Hematopoietic multipotent progenitor cell treated with erythropoietin and hydrocortisone succinate and interleukin-3 and kit ligand, for 8 days (in vitro differentiated cells): ENCODE results near the gene MAP4.

Source experiments
- DNase-seq: peaks from one replicate; pipeline ENCODE4 v3.0.0-alpha.2; 2015

Gene MAP4

DNA sequence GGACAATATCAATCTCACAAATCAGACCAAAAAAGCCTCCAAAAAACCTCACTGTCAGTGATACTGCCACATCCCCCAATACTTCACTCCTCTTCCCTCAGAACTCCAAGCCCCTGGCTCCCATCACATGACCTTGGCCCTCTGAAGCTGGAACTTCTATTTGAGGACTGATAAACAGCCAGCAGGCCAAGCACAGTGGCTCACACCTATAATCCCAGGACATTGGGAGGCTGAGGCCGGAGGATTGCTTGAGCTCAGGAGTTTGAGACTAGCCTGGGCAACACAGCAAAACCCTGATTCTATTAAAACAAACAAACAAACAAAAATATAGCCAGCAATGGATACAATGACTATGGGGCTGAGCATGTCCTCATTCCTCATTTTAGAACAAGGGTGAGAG lies 55.2 kb downstream of the MAP4 start:
- DNase-seq = no peak

- no peak for DNase-seq
Observed at GRCh38 chr3:47956521-47956920, 59.7 kb downstream of the MAP4 start.

DNA sequence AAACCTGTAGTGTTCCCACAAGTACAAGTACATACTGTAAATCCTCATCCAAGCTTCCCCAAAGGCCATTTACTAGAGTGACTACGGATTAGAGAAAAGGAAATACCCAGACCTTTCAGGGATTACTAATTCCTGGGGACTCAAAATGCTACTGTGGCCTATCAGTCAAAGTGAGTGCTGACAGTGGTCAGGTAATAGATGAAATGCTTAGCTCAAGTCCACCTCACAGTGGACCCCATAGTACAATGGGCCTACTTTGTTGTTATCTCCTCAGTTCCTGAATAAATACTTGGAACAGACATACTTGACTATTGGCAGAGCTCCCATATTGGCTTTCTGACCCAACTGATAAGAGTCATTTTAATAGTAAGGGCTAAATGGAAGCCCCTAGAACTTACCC lies 61.6 kb downstream of the MAP4 start:
- peak; percentile 89 for DNase-seq

DNA sequence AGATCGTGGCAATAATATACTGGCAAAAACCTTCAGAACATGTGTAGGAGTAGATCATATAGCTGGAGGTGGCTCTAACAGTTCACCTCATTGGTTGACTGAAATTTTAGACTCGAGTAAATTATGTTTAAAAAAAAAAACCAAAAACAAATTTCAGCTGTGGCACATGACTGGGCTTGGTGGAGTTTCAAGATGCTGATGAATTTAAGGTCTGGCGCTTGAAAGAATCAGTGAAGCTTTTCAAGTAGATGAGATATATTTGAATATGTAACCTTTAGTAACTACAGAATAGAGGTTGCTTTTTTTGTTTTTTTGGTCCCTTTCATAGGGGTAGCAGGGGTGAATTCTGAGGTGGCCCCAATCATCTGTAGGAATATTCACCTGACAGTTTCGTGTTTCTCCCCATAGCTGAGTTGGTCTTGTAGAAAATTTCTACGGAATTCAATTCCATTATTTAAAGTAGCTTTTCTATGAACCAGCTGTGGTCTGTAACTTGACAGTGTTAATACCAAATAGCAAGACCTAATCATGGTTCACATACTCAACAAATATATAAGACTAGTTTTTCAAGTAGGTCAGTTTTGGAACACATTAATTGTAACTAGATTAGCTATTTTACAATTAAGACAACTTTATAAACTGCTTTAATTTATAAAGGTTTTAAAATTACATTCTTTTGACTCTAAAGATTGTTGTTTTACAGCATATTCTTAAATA lies 65.6 kb downstream of the MAP4 start:
- no peak for DNase-seq

GRCh38 chr3:47949979-47950378 lies 66.2 kb downstream of the MAP4 start:
- DNase-seq = no peak

- no peak for DNase-seq
Observed at GRCh38 chr3:47940232-47940631, 76.0 kb downstream of the MAP4 start.

DNA sequence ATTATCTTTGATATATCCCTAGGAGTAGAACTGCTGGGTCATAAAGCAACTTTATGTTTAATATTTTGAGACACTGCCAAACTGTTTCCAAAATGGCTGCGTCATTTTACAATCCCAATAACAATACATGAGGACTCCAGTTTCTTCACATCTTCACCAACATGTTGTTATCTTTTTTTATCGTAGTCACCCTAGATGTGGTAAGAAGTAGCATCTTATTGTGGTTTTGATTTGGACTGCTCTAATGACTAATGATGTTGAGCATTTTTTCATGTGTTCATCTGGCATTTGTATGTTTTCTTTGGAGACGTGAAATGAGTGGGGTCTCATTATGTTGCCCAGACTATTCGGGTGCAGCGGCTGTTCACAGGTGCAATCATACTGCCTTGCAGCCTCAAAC lies 83.8 kb downstream of the MAP4 start:
- peak; percentile 40 for DNase-seq

DNA sequence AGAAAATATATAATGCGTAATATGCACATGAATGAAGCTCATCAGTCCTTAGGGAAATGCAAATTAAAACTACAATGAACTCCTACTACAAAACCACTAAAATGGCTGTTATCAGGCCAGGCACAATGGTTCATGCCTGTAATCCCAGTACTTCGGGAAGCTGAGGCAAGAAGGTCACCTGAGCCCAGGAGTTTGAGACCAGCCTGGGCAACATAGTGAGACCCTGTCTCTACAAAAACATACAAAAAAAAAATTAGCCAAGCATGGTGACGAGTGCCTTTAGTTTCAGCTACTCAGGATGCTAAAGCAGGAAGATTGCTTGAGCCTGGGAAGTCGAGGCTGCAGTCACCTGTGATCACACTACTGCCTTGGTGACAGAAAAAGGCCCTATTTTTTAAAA lies 85.2 kb downstream of the MAP4 start:
- no peak for DNase-seq

- DNase-seq = no peak
Observed at GRCh38 chr3:47916696-47917095, 99.5 kb downstream of the MAP4 start.

- DNase-seq = no peak
Observed at GRCh38 chr3:47916201-47916600, 100.0 kb downstream of the MAP4 start.

DNA sequence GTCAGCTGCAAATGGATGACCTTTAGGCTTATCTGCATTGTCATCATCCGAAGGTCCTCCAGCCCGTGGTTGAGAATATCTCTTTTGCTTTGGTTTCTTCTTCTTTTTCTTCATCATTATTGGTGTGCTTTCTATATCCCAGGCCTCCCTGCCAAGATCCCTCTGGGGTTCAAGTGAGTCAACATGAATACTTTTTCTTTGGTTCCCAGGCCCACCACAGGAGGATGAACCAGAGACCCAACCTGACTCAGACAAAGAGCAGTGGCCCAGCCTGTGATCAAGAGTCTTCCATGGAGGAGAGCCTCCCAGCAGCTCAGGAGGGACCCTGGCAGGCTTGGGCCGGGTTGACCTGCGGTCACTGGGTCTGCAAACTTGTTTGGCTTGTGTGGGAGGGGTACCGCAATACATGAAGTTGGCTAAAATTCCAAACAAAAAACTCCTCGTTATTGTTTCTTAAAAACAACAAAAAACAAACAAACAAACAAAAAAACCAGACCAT lies 104.2 kb downstream of the MAP4 start:
- DNase-seq = no peak

GRCh38 chr3:47910777-47911440 lies 105.3 kb downstream of the MAP4 start:
- no peak for DNase-seq

DNA sequence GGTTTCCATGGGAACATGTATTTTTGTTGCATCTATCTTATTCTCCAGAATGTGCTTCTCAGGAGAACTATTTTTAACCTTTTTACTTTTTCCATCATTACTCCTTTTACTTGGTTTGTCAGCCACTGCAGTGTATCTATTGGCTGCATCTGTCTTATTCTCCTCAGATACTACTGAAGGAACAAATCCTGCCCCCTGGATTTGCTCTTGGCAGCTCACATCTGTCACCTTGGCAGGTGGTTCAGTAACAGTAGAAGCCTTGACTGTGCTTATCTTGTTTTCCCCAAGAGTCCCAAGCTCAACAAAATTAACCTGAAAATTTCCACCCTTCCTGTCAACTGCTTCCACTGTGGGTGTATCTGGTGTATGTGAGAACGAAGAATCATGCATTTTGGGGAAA lies 106.0 kb downstream of the MAP4 start:
- DNase-seq = no peak

DNA sequence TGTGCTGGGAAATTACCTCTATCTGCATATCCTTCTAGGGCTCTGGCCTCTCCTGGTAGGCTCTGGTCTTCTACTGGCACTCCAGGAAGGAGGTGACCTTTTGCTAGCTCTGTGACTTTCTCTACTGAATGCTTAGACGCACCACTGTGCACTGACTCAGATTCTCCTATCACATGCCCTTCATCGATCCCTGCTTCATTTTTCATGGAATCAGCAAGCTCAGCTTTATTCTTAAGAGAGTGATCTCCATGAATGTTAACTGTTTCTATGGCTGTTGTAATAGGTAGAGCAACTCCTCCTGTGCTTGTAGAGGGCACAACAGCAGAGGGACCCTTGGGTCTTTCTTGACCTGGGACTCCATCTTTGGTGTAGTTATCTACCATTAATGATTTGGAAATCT lies 106.6 kb downstream of the MAP4 start:
- DNase-seq = no peak

DNA sequence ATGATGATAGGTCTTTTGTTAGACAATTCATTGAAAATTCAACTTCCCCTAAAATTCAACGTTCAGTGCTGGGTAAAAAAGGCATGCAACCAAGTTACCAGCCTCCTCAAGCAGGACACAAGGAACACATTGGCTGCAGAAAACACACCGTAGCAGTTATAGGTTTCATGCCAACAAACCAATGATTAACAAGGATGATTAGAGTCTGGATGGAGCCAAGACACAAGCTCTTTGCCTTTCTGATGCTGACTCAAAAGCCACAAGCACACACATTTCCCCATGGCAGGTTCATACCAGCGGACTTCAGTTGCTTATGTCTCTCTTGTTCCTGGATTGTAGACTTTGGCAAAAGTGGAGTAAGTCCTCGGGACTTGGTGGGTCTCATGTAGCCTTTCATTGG lies 107.5 kb downstream of the MAP4 start:
- no peak for DNase-seq

DNA sequence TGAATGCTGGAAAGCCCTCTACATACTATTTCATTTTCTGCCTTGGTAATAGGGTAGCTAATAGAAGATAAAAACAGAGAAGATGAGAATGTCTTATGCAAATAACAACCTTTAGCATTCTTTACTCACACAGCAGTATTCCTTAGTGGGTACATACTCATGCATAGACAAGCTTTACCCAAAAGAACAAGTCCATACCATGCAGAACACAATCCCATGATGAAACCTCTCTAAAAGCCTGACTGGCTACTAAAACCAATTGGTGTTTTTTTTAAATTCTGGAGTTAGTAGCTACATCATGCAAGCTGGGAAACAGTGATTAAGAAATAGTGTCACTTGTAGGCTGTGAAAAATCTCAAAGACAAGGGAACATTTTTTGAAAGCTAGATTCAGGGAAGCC lies 108.4 kb downstream of the MAP4 start:
- DNase-seq = no peak

DNA sequence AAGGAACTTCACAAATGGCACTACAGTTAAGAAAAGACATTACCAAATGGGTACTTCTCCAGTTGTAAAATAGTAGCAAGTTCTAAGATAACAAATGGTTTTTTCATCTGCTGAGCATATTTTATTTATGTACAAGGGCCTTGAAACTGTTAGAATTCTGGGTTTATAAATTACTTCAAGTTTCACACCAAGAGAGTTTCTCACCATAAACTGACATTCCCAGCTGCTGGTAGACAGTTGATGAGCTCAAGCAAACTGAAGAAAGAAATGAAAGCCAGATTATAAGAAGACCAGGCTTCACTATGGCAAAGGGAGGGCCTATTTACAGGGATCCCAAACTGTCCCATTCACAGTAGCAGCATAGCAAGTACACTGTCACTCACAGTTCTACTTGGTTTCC lies 113.5 kb downstream of the MAP4 start:
- DNase-seq = no peak

DNA sequence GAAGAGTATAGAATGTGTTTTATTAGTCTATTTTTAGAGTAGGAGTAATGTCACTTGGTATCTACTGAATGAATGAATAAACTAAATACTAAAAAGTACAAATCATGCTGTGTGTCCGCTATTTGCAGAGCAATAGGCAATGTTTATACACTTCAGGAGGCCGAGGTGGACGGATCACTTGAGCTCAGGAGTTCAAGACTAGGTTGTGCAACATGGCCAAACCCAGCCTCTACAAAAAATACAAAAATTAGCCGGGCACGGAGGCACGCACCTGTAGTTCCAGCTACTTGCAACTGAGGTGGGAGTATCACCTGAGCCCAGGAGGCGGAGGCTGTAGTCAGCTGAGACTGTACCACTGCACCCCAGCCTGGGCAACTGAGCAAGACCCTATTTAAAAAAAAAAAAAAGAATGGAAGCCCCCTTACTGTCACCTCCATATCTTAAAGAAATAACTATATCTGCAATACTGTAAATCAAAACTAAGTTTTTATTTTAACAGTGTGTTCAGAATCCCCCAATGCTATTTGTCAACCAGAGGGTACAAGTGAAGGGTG lies 114.9 kb downstream of the MAP4 start:
- no peak for DNase-seq

DNA sequence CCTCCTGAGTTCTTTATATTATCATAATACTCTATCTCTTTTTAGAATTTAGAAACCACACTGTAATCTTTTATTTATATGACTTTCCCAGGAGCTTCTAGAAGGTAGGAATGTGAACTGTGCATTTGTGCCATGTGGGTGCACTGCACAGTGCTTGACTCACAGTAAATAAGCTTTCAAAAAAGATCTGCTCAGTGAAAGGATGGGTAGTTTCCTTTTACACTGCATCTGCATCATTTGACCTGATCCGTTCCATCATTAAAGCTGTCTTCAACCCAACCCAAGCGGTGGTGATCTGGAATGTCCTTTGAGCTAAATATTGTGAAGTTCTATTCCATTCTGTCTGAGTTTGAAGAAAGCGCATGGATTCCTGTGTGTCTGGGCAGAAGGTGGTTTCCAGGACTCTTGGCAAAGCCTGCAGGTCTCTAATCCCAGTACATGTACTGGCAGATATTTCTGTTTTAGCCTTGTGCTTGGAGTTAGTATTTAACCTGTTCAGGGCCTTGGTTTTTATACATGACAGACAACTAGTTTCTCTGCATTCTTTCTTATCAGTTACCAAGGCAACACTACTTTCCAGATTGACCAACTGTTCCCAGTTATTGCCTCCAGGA lies 116.6 kb downstream of the MAP4 start:
- DNase-seq = no peak

GRCh38 chr3:47897954-47898353 lies 118.3 kb downstream of the MAP4 start:
- no peak for DNase-seq

DNA sequence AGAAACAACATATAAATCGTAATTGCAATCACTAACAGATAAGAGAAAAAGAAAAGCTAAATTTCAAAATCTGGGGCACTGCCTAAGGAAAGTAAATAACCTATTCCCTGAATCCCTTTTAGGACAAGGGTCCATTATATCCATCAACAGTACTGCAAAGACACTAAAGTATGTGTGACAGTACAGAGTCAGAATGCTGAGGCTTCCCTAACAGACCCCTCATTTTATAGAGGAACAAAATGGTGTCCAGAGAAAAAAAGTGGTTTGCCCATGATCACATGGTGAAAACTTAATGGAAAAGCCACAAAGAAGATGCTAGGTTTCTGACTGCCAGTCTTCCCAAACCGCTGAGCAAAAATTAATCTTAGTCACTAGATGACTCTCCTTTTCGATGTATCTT lies 119.5 kb downstream of the MAP4 start:
- DNase-seq = no peak

DNA sequence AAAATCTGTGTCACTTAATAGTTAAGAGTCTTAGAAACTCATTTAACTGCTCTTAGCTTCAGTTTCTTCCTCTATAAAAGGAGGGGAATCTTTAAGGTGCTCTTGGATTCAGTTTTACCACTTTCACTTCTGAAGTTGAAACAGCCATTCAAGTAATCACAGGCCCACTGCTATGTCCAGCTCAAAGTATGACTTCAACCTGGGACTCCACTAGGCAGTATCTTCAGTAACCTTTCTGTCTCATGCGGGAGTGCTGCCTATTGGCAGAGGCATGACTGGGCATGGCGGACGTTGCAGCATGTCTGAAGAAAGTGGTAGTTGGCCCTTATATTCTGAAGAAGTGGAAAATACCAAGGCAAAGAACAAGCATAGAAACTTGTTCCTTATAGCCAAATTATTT lies 121.0 kb downstream of the MAP4 start:
- DNase-seq = no peak

DNA sequence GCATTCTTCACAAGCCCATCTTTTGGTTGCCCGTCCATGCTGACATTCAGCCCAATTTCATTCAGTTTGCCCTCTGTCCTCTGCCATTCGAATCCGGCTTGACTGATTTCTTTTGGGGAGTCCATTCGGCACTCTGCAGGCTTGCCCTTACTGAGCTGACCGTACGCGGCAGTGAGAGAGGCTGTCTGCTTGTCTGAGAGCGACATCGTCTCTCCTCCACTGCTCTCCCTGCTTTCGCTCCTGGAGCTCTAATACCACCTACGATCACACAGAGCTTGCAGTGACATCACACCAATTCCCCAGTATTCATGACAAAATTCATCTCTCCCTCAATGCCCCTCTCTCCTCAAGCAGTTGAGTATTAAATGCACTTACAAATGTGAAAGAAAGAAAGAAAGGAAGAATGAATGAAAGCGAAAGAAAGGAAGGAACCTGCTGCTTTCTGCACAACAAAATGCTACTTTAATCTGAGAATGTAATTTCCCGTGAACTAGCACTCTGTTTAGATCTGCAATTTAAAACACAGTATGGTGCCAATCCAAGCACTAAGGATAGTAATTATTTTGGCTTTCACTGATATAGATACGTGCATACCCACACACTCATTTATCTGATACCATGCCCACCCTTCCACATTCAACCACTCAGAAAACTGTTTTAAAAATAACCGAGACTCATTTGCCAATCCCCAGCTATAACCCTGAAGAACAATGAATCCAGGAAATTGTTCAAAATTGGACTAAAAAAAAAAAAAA lies 123.8 kb downstream of the MAP4 start:
- DNase-seq = no peak
